H9 (cell line): ENCODE results near the gene FNDC3B. TPM values are rescaled to one million over a fixed set of nuclear protein-coding genes. Genes with fewer than 3 reads are reported as not detected.

Experiments used
- DNase-seq: peaks from one replicate; pipeline ENCODE4 v3.0.0-alpha.2; 2017
- H2AFZ ChIP-seq: one replicate; pipeline ENCODE4 v1.6.1; 2013; ENCODE audit warnings: mild to moderate bottlenecking, low read length, control low read depth, moderate library complexity
- H2AK5ac ChIP-seq: 2 replicates; pipeline ENCODE4 v1.6.1; 2013; ENCODE audit warnings: low read length, control low read depth, mixed read lengths; ENCODE audit not compliant: insufficient read length
- H2BK120ac ChIP-seq: one replicate; pipeline ENCODE4 v1.6.1; 2013; ENCODE audit warnings: low read depth, mild to moderate bottlenecking, low read length, control low read depth, inconsistent platforms; ENCODE audit not compliant: poor library complexity, severe bottlenecking
- H2BK12ac ChIP-seq: 2 replicates; pipeline ENCODE4 v1.6.1; 2013; ENCODE audit warnings: low read length, control low read depth, mixed read lengths, low read depth; ENCODE audit not compliant: insufficient read length
- H2BK15ac ChIP-seq: 2 replicates; pipeline ENCODE4 v1.6.1; 2013; ENCODE audit warnings: low read depth, low read length, control low read depth
- H2BK20ac ChIP-seq: one replicate; pipeline ENCODE4 v1.6.1; 2013; ENCODE audit warnings: low read depth, mild to moderate bottlenecking, low read length, control low read depth, inconsistent platforms; ENCODE audit not compliant: poor library complexity, severe bottlenecking
- H2BK5ac ChIP-seq: 2 replicates; pipeline ENCODE4 v1.6.1; 2013; ENCODE audit warnings: low read length, control low read depth, mixed read lengths; ENCODE audit not compliant: insufficient read length
- H3K14ac ChIP-seq: 2 replicates; pipeline ENCODE4 v1.6.1; 2013; ENCODE audit warnings: low read length, control low read depth; ENCODE audit not compliant: insufficient read depth
- H3K18ac ChIP-seq: 2 replicates; pipeline ENCODE4 v1.6.1; 2013; ENCODE audit warnings: low read depth, mild to moderate bottlenecking, mixed read lengths, low read length, control low read depth; ENCODE audit not compliant: insufficient read length
- H3K23ac ChIP-seq: 2 replicates; pipeline ENCODE4 v1.6.1; 2013; ENCODE audit warnings: low read length, control low read depth, mixed read lengths, low read depth; ENCODE audit not compliant: insufficient read length
- H3K23me2 ChIP-seq: 2 replicates; pipeline ENCODE4 v1.6.1; 2013; ENCODE audit warnings: low read depth, mild to moderate bottlenecking, mixed read lengths, low read length, control low read depth; ENCODE audit not compliant: insufficient read length, poor library complexity, severe bottlenecking
- H3K27ac ChIP-seq: 2 replicates; pipeline ENCODE4 v1.5.1; 2013; ENCODE audit warnings: low read length, control low read depth, mixed read lengths, low read depth; ENCODE audit not compliant: insufficient read length
- H3K27me3 ChIP-seq: 2 replicates; pipeline ENCODE4 v1.6.1; 2013; ENCODE audit warnings: low read length, control low read depth, inconsistent platforms; ENCODE audit not compliant: insufficient read depth
- H3K4ac ChIP-seq: 2 replicates; pipeline ENCODE4 v1.6.1; 2013; ENCODE audit warnings: low read depth, mild to moderate bottlenecking, control low read depth, inconsistent platforms, low read length, moderate library complexity
- H3K4me1 ChIP-seq: 2 replicates; pipeline ENCODE4 v1.6.1; 2013; ENCODE audit warnings: low read length, control low read depth, inconsistent platforms; ENCODE audit not compliant: insufficient read depth
- H3K4me2 ChIP-seq: 2 replicates; pipeline ENCODE4 v1.6.1; 2013; ENCODE audit warnings: low read length, control low read depth, mixed read lengths; ENCODE audit not compliant: insufficient read length, insufficient read depth
- H3K56ac ChIP-seq: 2 replicates; pipeline ENCODE4 v1.6.1; 2013; ENCODE audit warnings: low read depth, mild to moderate bottlenecking, mixed read lengths, low read length, control low read depth; ENCODE audit not compliant: insufficient read length
- H3K79me1 ChIP-seq: 2 replicates; pipeline ENCODE4 v1.6.1; 2013; ENCODE audit warnings: low read depth, mild to moderate bottlenecking, moderate library complexity, low read length, control low read depth, inconsistent platforms; ENCODE audit not compliant: insufficient read depth, poor library complexity, severe bottlenecking
- H3K79me2 ChIP-seq: 2 replicates; pipeline ENCODE4 v1.6.1; 2013; ENCODE audit warnings: low read length, control low read depth, inconsistent platforms; ENCODE audit not compliant: insufficient read depth
- H3K9ac ChIP-seq: 2 replicates; pipeline ENCODE4 v1.6.1; 2013; ENCODE audit warnings: low read length, control low read depth, mixed read lengths; ENCODE audit not compliant: insufficient read length; ENCODE audit errors: extremely low read depth
- H3K9me3 ChIP-seq: one replicate; pipeline ENCODE4 v1.6.1; 2013; ENCODE audit warnings: low read depth, low read length, inconsistent platforms; ENCODE audit not compliant: control insufficient read depth
- H3T11ph ChIP-seq: one replicate; pipeline ENCODE4 v1.6.1; 2013; ENCODE audit warnings: mild to moderate bottlenecking, low read length, control low read depth, inconsistent platforms
- H4K20me1 ChIP-seq: one replicate; pipeline ENCODE4 v1.6.1; 2013; ENCODE audit not compliant: control insufficient read depth, insufficient read length, insufficient read depth
- H4K5ac ChIP-seq: 2 replicates; pipeline ENCODE4 v1.6.1; 2013; ENCODE audit warnings: low read depth, mild to moderate bottlenecking, mixed read lengths, low read length, control low read depth; ENCODE audit not compliant: insufficient read length
- H4K8ac ChIP-seq: replicated peaks from 2 replicates; pipeline ENCODE4 v1.6.1; 2013; ENCODE audit warnings: low read length, control low read depth, mixed read lengths, low read depth; ENCODE audit not compliant: insufficient read length
- H4K91ac ChIP-seq: 2 replicates; pipeline ENCODE4 v1.6.1; 2013; ENCODE audit warnings: low read depth, mild to moderate bottlenecking, moderate library complexity, mixed read lengths, low read length, control low read depth; ENCODE audit not compliant: insufficient read length
- H3K27ac Mint-ChIP-seq, 3 experiments: 2 replicates in 2 of 3; 3 replicates in 1 of 3; pipeline ENCODE4 v1.8.0; 2020 to 2021; ENCODE audit warnings: mixed read lengths in 3 of 3, mild to moderate bottlenecking in 1 of 3, moderate library complexity in 1 of 3
- H3K27me3 Mint-ChIP-seq: 2 replicates; pipeline ENCODE4 v1.8.0; 2021; ENCODE audit warnings: low read depth, mild to moderate bottlenecking, moderate library complexity, mixed read lengths
- H3K36me3 Mint-ChIP-seq, 3 experiments: 2 replicates in 2 of 3; 3 replicates in 1 of 3; pipeline ENCODE4 v1.8.0; 2020 to 2021; ENCODE audit warnings: low read depth in 3 of 3, mixed read lengths in 3 of 3; ENCODE audit not compliant: insufficient read depth in 1 of 3
- H3K4me1 Mint-ChIP-seq, 2 experiments: 2 replicates each; pipeline ENCODE4 v1.8.0; 2020; ENCODE audit warnings: mixed read lengths in 2 of 2
- H3K4me3 Mint-ChIP-seq, 2 experiments: 2 replicates in 1 of 2; 3 replicates in 1 of 2; pipeline ENCODE4 v1.8.0; 2020 to 2021; ENCODE audit warnings: mild to moderate bottlenecking in 2 of 2, mixed read lengths in 2 of 2, moderate library complexity in 1 of 2
- H3K9me3 Mint-ChIP-seq, 2 experiments: 2 replicates in 1 of 2; 3 replicates in 1 of 2; pipeline ENCODE4 v1.8.0; 2020; ENCODE audit warnings: mild to moderate bottlenecking in 2 of 2, mixed read lengths in 2 of 2, moderate library complexity in 1 of 2
- CTCF ChIP-seq: fragments of 200-600 bp; sonication (generic); conservative IDR thresholded peaks from 3 replicates; pipeline ENCODE4 v1.8.0; 2021; ENCODE audit warnings: antibody characterized with exemption, mild to moderate bottlenecking
- WGBS: extraction: QIAGEN DNeasy Blood & Tissue Kit; methylation state at CpG from one replicate; pipeline ENCODE4 v1.1.7; 2013; ENCODE audit warnings: missing lambda C conversion rate, low lambda C conversion rate, mixed read lengths; ENCODE audit not compliant: insufficient read length; ENCODE audit errors: extremely low coverage; 5-methylcytosine and 5-hydroxymethylcytosine counted together
- total RNA-seq: library from RNA; stranded (reverse); gene quantifications from 2 replicates; pipeline ENCODE4 v1.2.1, GENCODE V29; 2021

FNDC3B gene
- total RNA-seq, 1 experiment from 2014 or later, result 43.8 TPM

- H2AFZ ChIP-seq, result no peak overlapping the region
- no peak overlapping the region for H2AK5ac ChIP-seq
- no peaks in the 10 kb centered on the region for H3K4me1 ChIP-seq
- no peak overlapping the region for H3K14ac ChIP-seq
- no peak overlapping the region for H3K9ac ChIP-seq
- H3K18ac ChIP-seq, result no peak overlapping the region
- no peak overlapping the region for H2BK120ac ChIP-seq
- no peak overlapping the region for H3K4ac ChIP-seq
- H3K23me2 ChIP-seq, result no peaks in the 10 kb centered on the region
- no peaks in the 10 kb centered on the region for H4K20me1 ChIP-seq
- no peaks in the 10 kb centered on the region for H3K79me1 ChIP-seq
- no peak overlapping the region for H3K27ac ChIP-seq
- no peak overlapping the region for H3K4me2 ChIP-seq
- no peak overlapping the region for H2BK5ac ChIP-seq
- Mint-ChIP-seq H3K27me3 (no peaks in the 10 kb centered on the region), H3K4me1 (no peaks in the 10 kb centered on the region), H3K9me3 (no peaks in the 10 kb centered on the region), H3K4me3 (no peak overlapping the region), H3K36me3 (peaks cover 11 to 60% (median 60%) of the 10 kb centered on the region in 3 experiments; a peak in 6 of 7 replicates), H3K27ac (no peak overlapping the region)
- H4K8ac ChIP-seq, result no peak overlapping the region
- H3T11ph ChIP-seq, result no peak overlapping the region
- H3K23ac ChIP-seq, result no peak overlapping the region
- no peak overlapping the region for H2BK12ac ChIP-seq
- H3K79me2 ChIP-seq, result no peaks in the 10 kb centered on the region
- no peak for DNase-seq
- no peak overlapping the region for H4K91ac ChIP-seq
- H3K9me3 ChIP-seq, result no peaks in the 10 kb centered on the region
- H4K5ac ChIP-seq, result no peak overlapping the region
- H2BK20ac ChIP-seq, result no peak overlapping the region
- no peaks in the 10 kb centered on the region for H3K27me3 ChIP-seq
- WGBS, result no CpG with 5 or more reads among the region's 12 CpGs
- no peak overlapping the region for H2BK15ac ChIP-seq
- no peak for TF ChIP-seq CTCF
- no peak overlapping the region for H3K56ac ChIP-seq
These were observed 304.6 kb downstream of the FNDC3B start for GRCh38 chr3:172343979-172344378.
